GM21825 (cell line): ENCODE measurements around the gene DDIT3.

Experiments used
- ATAC-seq: cut with Tn5 transposase; IDR thresholded peaks from one replicate; pipeline ENCODE4 v1.9.1; 2021; ENCODE audit warnings: mild to moderate bottlenecking, moderate library complexity; ENCODE audit not compliant: unreplicated experiment

The DDIT3 gene

GRCh38 chr12:57547288-57548012, 27.1 kb upstream of the DDIT3 start:
- no peak for ATAC-seq

GRCh38 chr12:57546438-57547287, 26.3 kb upstream of the DDIT3 start, which contains the start of gene DCTN2:
TSS of gene DCTN2 (minus strand) at chr12:57547192. CDS start at chr12:57547063, 129 bp downstream.
- peak; percentile 97 for ATAC-seq

DNA sequence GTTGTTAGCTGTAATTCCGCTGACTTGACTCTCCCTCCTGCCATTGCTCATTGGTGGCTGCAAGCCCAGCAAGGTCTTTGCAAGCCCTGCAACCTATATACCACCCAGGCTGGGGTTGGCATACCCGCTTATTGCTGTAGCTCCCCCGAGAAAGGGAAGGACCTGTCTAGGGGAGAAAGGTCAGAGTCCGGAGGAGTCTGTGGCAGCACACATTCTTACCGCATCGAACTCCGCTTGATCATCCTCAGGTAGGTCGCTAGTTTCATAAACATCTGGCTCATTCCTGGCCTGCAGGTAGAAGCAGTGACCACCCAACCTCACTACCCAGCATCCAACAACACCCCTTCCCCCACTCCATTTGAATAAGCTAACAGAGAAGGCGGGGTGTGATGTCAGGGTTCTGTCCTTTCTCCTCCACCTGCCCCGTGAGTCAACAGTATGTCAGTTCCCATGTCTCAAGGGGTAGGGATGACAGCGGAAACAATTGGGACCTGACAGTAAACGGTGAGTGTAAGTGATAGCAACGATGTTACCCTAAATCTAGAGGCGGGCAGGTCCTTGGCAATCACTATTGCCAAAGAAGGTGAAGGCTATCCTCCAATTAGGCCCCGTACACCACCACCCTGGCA, 25.6 kb upstream of the DDIT3 start:
- ATAC-seq = no peak

DNA sequence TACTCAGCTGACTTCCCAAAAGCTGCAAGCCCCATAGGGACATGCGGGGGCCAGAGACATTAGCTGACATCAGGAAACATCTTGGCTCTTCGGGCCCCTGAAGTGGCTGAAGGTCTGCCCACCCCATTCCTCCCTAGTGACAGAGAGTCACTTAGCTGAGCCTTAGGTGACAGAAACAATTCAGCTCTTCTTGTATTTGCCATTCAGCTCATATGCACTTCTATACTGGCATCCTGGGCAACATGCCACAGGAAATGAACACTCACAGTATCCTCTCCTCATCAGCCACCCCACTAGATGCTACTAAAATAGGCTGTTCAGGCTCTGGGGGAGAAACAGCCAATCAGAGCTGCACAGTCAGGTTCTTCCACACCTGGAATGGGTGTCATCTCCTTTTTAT, 23.3 kb upstream of the DDIT3 start:
- ATAC-seq = no peak

GRCh38 chr12:57541717-57542116, 21.4 kb upstream of the DDIT3 start:
- no peak for ATAC-seq

- ATAC-seq = no peak
Observed at GRCh38 chr12:57541001-57541400, 20.7 kb upstream of the DDIT3 start.

- no peak for ATAC-seq
Observed at GRCh38 chr12:57539134-57539768, 18.9 kb upstream of the DDIT3 start.

DNA sequence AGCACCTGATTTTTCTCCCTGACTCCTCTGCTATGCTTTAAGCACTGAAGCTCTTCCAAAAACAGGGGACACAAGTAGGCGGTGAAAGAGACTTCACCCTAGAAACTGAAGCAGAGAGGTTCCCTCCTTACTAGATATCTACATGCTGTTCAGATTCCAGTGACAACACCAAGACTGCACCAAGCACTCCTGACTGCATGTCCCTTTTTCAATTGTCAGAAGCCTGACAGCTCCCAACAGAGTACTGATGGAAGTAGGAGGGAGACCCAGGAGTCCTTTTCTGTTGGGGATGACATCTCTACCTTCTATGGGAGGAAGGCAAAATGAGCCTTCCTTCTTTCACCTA, 16.3 kb upstream of the DDIT3 start:
- no peak for ATAC-seq

GRCh38 chr12:57535764-57536596, 15.7 kb upstream of the DDIT3 start:
- ATAC-seq = no peak

DNA sequence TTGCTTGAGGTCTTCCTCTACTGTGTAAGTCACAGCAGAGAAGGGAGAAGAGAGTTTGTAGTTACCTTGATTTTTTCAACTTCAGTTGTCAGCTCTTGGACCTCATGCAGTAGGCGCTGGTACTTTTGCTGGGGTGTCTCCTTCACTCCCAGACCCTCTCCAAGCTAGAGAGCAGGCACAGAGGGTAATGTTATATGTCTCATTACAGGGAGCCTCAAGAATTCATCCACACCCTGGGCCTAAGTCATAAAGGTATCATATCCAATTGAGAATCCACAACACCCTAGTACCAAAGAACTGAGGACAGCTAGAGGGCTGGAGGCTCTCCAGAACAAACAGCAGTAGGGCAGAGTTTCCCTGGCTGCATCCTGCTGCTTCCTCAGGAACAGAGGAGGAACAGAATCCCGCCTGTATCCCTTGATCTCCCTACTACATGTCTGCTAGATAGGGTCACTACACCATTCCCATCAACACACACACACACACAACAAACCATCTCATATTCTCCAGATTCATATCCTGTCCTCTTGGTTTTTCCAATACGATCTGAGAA, 14.8 kb upstream of the DDIT3 start:
- no peak for ATAC-seq

GRCh38 chr12:57534250-57534649, 13.9 kb upstream of the DDIT3 start:
- ATAC-seq = no peak

GRCh38 chr12:57533108-57533507, 12.8 kb upstream of the DDIT3 start:
- ATAC-seq = no peak

DNA sequence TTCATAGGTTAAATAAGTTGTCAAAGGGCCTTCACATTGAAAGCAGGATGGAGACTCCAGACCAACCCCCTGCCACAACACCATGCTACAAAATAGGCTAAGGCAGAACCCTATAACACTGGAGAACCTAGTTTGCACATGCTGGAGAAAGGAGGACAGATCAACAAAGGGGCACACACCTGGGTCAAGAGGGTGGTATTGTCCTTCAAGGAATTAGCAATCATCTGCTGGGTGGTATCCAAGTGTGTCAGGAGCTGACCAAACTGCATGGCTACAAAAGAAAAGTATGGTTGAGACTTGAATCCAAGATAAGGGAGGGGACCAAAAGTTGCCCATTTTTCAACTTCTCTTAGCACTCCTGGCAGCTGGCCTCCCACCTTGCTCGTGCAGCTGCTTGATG, 11.5 kb upstream of the DDIT3 start:
- no peak for ATAC-seq

- ATAC-seq = no peak
Observed at GRCh38 chr12:57530396-57531142, 10.3 kb upstream of the DDIT3 start.

DNA sequence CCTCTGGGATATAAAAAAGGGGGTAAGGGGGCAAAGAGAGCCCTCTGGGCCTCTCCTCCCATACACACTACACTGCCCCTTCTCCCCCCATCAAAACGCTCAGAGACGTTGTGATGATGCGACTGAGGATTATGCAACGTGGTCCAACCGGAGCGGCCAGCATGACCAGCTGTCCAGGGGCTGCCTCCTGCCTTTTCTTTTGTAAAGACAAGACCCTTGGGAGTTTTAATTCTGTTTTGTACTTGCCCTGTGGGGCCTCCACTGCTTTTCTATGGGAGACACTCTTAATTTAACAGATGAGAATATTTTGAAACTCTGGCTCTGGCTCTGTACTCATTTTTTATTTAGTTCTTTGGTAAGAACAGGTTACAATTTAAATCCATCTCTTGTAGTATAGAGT, 9.5 kb upstream of the DDIT3 start:
- no peak for ATAC-seq

- ATAC-seq = no peak
Observed at GRCh38 chr12:57528831-57529555, 8.7 kb upstream of the DDIT3 start.

DNA sequence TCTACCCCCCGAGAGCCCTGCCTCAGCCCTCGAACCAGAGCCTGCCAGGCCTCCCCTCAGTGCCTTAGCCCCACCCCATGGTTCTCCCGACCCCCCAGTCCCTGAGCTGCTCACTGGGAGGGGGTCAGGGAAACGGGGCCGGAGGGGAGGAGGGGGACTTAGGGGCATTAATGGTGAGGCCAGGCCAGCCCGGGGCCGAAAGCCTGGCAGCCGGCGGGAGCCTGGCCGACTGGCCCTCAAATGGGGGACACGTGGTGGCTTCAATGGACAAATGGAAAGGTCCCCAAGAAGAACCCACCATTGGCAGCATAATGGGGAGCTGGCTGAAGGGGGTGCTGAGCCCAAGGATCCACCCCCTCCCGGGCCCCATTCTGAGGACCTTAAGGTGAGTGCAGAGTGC, 7.9 kb upstream of the DDIT3 start:
- no peak for ATAC-seq

DNA sequence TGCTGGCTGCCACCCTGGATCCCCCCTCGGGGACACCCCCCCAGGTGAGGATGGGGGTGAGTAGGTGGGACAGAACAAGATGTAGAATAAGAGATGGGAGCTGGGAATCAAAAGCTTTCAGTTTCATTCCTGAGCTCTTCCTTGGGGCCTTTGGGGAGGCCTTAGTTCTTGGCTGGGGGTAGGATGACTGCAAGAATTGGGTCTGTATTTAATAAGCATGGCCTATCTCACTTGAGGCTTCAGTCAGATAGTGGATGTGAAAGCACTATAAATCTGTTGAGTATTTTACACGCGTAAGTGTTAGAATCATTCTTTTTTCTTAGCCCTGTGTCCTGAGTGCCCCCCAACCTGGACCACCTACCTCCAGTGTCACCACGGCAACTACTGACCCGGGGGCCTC, 6.9 kb upstream of the DDIT3 start:
- ATAC-seq = no peak
